Measurements from ENCODE around the gene USP21.

The USP21 gene

GRCh38 chr1:161195171-161195570 lies 35.9 kb downstream of the USP21 start:
- Histone ChIP-seq H4K20me1 (ENCODE audit: control insufficient read depth, insufficient read depth, low read depth, low read length) (no peaks in the 10 kb centered on the region), H3K36me3 (ENCODE audit: control insufficient read depth, low read length) (no peaks in the 10 kb centered on the region), H3K9me3 (ENCODE audit: control insufficient read depth, insufficient read depth, low read length) (no peaks in the 10 kb centered on the region), H3K4me3 (ENCODE audit: low read length) (peak overlapping the region; percentile 31), H3K4me2 (ENCODE audit: low read length) (peak overlapping the region; percentile 51), H3K27ac (ENCODE audit: low read depth, low read length) (peak overlapping the region; percentile 34), H3K27me3 (ENCODE audit: control insufficient read depth, low read length) (no peaks in the 10 kb centered on the region), H3K4me1 (ENCODE audit: control insufficient read depth, low read length) (peaks cover 30% of the 10 kb centered on the region), H3F3A (ENCODE audit: control insufficient read depth, insufficient read depth) (0 out of 2 replicates have a peak, but pooled peaks cover 3% of the 10 kb centered on the region), H3K9me2 (replicated peaks; ENCODE audit: control insufficient read depth, low read length) (no peaks in the 10 kb centered on the region), H3K79me2 (ENCODE audit: control insufficient read depth, low read length) (no peaks in the 10 kb centered on the region)
- no peak for TF ChIP-seq EZH2phosphoT487 (IDR thresholded peaks at IDR 0.05; ENCODE audit: borderline replicate concordance, low read length)
- TF ChIP-seq, protein P1, sequence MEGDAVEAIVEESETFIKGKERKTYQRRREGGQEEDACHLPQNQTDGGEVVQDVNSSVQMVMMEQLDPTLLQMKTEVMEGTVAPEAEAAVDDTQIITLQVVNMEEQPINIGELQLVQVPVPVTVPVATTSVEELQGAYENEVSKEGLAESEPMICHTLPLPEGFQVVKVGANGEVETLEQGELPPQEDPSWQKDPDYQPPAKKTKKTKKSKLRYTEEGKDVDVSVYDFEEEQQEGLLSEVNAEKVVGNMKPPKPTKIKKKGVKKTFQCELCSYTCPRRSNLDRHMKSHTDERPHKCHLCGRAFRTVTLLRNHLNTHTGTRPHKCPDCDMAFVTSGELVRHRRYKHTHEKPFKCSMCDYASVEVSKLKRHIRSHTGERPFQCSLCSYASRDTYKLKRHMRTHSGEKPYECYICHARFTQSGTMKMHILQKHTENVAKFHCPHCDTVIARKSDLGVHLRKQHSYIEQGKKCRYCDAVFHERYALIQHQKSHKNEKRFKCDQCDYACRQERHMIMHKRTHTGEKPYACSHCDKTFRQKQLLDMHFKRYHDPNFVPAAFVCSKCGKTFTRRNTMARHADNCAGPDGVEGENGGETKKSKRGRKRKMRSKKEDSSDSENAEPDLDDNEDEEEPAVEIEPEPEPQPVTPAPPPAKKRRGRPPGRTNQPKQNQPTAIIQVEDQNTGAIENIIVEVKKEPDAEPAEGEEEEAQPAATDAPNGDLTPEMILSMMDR (IDR thresholded peaks at IDR 0.05; ENCODE audit: low read depth, low read length, poor library complexity, severe bottlenecking), result no peak

- H3K4me2 ChIP-seq (ENCODE audit: low read length), result no peak overlapping the region
- H3K79me2 ChIP-seq (ENCODE audit: control insufficient read depth, low read length), result no peaks in the 10 kb centered on the region
- TF ChIP-seq, protein P1 (IDR thresholded peaks at IDR 0.05; ENCODE audit: low read depth, low read length, poor library complexity, severe bottlenecking), result no peak
- TF ChIP-seq EZH2phosphoT487 (IDR thresholded peaks at IDR 0.05; ENCODE audit: borderline replicate concordance, low read length), result no peak
- no peaks in the 10 kb centered on the region for H3K36me3 ChIP-seq (ENCODE audit: control insufficient read depth, low read length)
- no peak overlapping the region for H3K27ac ChIP-seq (ENCODE audit: low read depth, low read length)
- no peaks in the 10 kb centered on the region for H3K27me3 ChIP-seq (ENCODE audit: control insufficient read depth, low read length)
- H3K9me2 ChIP-seq (replicated peaks; ENCODE audit: control insufficient read depth, low read length), result no peaks in the 10 kb centered on the region
- H3F3A ChIP-seq (ENCODE audit: control insufficient read depth, insufficient read depth), result 0 out of 2 replicates have a peak, but pooled peaks cover 3% of the 10 kb centered on the region
- H4K20me1 ChIP-seq (ENCODE audit: control insufficient read depth, insufficient read depth, low read depth, low read length), result no peaks in the 10 kb centered on the region
- H3K9me3 ChIP-seq (ENCODE audit: control insufficient read depth, insufficient read depth, low read length), result no peaks in the 10 kb centered on the region
- H3K4me3 ChIP-seq (ENCODE audit: low read length), result no peak overlapping the region
- H3K4me1 ChIP-seq (ENCODE audit: control insufficient read depth, low read length), result peaks cover 39% of the 10 kb centered on the region
Observed at GRCh38 chr1:161196111-161196510, 36.8 kb downstream of the USP21 start.

- Histone ChIP-seq H3K4me2 (ENCODE audit: low read length) (no peak overlapping the region), H3K4me1 (ENCODE audit: control insufficient read depth, low read length) (peaks cover 46% of the 10 kb centered on the region), H3F3A (ENCODE audit: control insufficient read depth, insufficient read depth) (0 out of 2 replicates have a peak, but pooled peaks cover 3% of the 10 kb centered on the region), H3K27me3 (ENCODE audit: control insufficient read depth, low read length) (no peaks in the 10 kb centered on the region), H3K79me2 (ENCODE audit: control insufficient read depth, low read length) (no peaks in the 10 kb centered on the region), H3K27ac (ENCODE audit: low read depth, low read length) (no peak overlapping the region), H3K9me2 (replicated peaks; ENCODE audit: control insufficient read depth, low read length) (no peaks in the 10 kb centered on the region), H3K4me3 (ENCODE audit: low read length) (no peak overlapping the region), H3K9me3 (ENCODE audit: control insufficient read depth, insufficient read depth, low read length) (no peaks in the 10 kb centered on the region), H4K20me1 (ENCODE audit: control insufficient read depth, insufficient read depth, low read depth, low read length) (no peaks in the 10 kb centered on the region), H3K36me3 (ENCODE audit: control insufficient read depth, low read length) (no peaks in the 10 kb centered on the region)
- TF ChIP-seq, protein P1 (IDR thresholded peaks at IDR 0.05; ENCODE audit: low read depth, low read length, poor library complexity, severe bottlenecking), result no peak
- no peak for TF ChIP-seq EZH2phosphoT487 (IDR thresholded peaks at IDR 0.05; ENCODE audit: borderline replicate concordance, low read length)
Observed at GRCh38 chr1:161196521-161197451, 37.5 kb downstream of the USP21 start.
